ENCODE measurements around the gene ITFG2.

Gene ITFG2

GRCh38 chr12:2832550-2833127, 20.2 kb downstream of the ITFG2 start:
- no peak for DNase-seq (ENCODE audit: low read depth in 2 of 2)

GRCh38 chr12:2833327-2833726, 20.9 kb downstream of the ITFG2 start:
- no peak for DNase-seq (ENCODE audit: low read depth in 2 of 2)

GRCh38 chr12:2833810-2834209, 21.3 kb downstream of the ITFG2 start:
- DNase-seq (ENCODE audit: low read depth in 2 of 2) = no peak

- DNase-seq (ENCODE audit: low read depth in 2 of 2) = no peak
These were observed 22.4 kb downstream of the ITFG2 start, which contains the start of gene NRIP2 for GRCh38 chr12:2834581-2835491. NRIP2 (minus strand) TSS chr12:2835035; CDS start chr12:2834983, 52 bp downstream.

- no peak for DNase-seq (ENCODE audit: low read depth in 2 of 2)
These were observed 23.4 kb downstream of the ITFG2 start for GRCh38 chr12:2835691-2836403.

GRCh38 chr12:2836574-2836973, 24.1 kb downstream of the ITFG2 start:
- no peak for DNase-seq (ENCODE audit: low read depth in 2 of 2)

- DNase-seq (ENCODE audit: low read depth in 2 of 2) = no peak
These were observed 28.7 kb downstream of the ITFG2 start for GRCh38 chr12:2841056-2841650.

GRCh38 chr12:2842948-2843347, 30.5 kb downstream of the ITFG2 start:
- no peak for DNase-seq (ENCODE audit: low read depth in 2 of 2)

- DNase-seq (ENCODE audit: low read depth in 2 of 2) = no peak
These were observed 32.3 kb downstream of the ITFG2 start for GRCh38 chr12:2844786-2845185.

GRCh38 chr12:2845280-2845679, 32.8 kb downstream of the ITFG2 start:
- DNase-seq (ENCODE audit: low read depth in 2 of 2) = no peak

GRCh38 chr12:2851931-2852330, 39.5 kb downstream of the ITFG2 start:
- no peak for DNase-seq (ENCODE audit: low read depth in 2 of 2)

GRCh38 chr12:2853626-2854025, 41.2 kb downstream of the ITFG2 start:
- peak in 1 of 2 donors; percentile 27 for DNase-seq (ENCODE audit: low read depth in 2 of 2)

- no peak for DNase-seq (ENCODE audit: low read depth in 2 of 2)
These were observed 42.4 kb downstream of the ITFG2 start for GRCh38 chr12:2854669-2855453.

GRCh38 chr12:2855546-2855945, 43.1 kb downstream of the ITFG2 start:
- no peak for DNase-seq (ENCODE audit: low read depth in 2 of 2)

GRCh38 chr12:2856051-2856450, 43.6 kb downstream of the ITFG2 start:
- no peak for DNase-seq (ENCODE audit: low read depth in 2 of 2)

GRCh38 chr12:2857021-2857431, 44.6 kb downstream of the ITFG2 start, which contains the start of gene TEX52:
TEX52 (minus strand) TSS chr12:2857039; CDS start chr12:2857026, 13 bp downstream.
- no peak for DNase-seq (ENCODE audit: low read depth in 2 of 2)

GRCh38 chr12:2857576-2857975, 45.1 kb downstream of the ITFG2 start:
- no peak for DNase-seq (ENCODE audit: low read depth in 2 of 2)

- DNase-seq (ENCODE audit: low read depth in 2 of 2) = no peak
These were observed 45.9 kb downstream of the ITFG2 start for GRCh38 chr12:2858334-2858733.

- DNase-seq (ENCODE audit: low read depth in 2 of 2) = no peak
These were observed 46.5 kb downstream of the ITFG2 start for GRCh38 chr12:2858944-2859421.

GRCh38 chr12:2860170-2860569, 47.7 kb downstream of the ITFG2 start:
- DNase-seq (ENCODE audit: low read depth in 2 of 2) = no peak

GRCh38 chr12:2862876-2863275, 50.4 kb downstream of the ITFG2 start:
- DNase-seq (ENCODE audit: low read depth in 2 of 2) = no peak
